Stimulated activated naive CD8-positive, alpha-beta T cell treated with anti-CD3 and anti-CD28 coated beads, Interleukin-15, amount 100 ng/mL, for 72 hours (primary cell): Measurements from ENCODE around the gene IRF2BP1.

Experiments used
- ATAC-seq: fragments of 150-1000 bp; cut with Tn5 transposase; 2 replicates; pipeline ENCODE4 v1.10.0; 2021; ENCODE audit warnings: mild to moderate bottlenecking, moderate library complexity
- DNase-seq, 2 donors: peaks; one replicate each; pipeline ENCODE4 v3.0.0; 2021 to 2022
- H3K27ac Mint-ChIP-seq, 2 donors: one replicate each; pipeline ENCODE4 v1.8.0; 2022; ENCODE audit warnings: mild to moderate bottlenecking in 2 of 2, mixed read lengths in 2 of 2, moderate library complexity in 2 of 2
- H3K27me3 Mint-ChIP-seq: one replicate; pipeline ENCODE4 v1.8.0; 2022; ENCODE audit warnings: mixed read lengths
- H3K4me1 Mint-ChIP-seq: one replicate; pipeline ENCODE4 v1.8.0; 2022; ENCODE audit warnings: mild to moderate bottlenecking, mixed read lengths
- H3K4me3 Mint-ChIP-seq, 2 donors: one replicate each; pipeline ENCODE4 v1.8.0; 2022; ENCODE audit warnings: mild to moderate bottlenecking in 2 of 2, mixed read lengths in 2 of 2, moderate library complexity in 1 of 2
- H3K9me3 Mint-ChIP-seq, 2 donors: one replicate each; pipeline ENCODE4 v1.8.0; 2022; ENCODE audit warnings: mixed read lengths in 2 of 2

Gene IRF2BP1

GRCh38 chr19:45895519-45895972, 9.6 kb upstream of the IRF2BP1 start:
- H3K27me3 Mint-ChIP-seq: no peaks in the 10 kb centered on the region
- no peak overlapping the region for H3K4me3 Mint-ChIP-seq
- ATAC-seq (no peak), DNase-seq (no peak)
- peak overlapping the region in 1 of 2 donors; percentile 29 for H3K27ac Mint-ChIP-seq
- no peaks in the 10 kb centered on the region for H3K9me3 Mint-ChIP-seq
- H3K4me1 Mint-ChIP-seq: peaks cover 14% of the 10 kb centered on the region

DNA sequence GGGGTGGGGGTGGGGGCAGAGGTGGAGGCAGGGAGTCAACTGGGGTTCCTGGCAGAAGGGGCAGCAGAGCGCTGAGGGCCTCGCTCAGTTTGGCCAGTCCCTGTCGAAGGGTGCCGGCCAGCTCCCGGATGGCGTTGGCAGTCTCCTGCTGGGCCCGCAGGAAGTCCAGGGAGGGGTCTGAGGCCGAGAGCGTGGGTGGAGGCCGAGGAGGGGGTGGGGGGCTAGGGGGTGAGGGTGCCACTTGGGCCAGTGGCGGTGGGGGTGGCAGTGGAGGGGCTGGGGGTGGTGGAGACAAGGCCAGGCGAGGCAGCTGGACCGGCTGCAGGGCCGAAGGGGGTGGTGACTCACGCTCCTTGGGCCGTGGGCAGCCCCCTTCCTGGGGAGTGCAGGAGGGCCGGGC, 4.9 kb upstream of the IRF2BP1 start:
- no peak for DNase-seq
- no peaks in the 10 kb centered on the region for H3K9me3 Mint-ChIP-seq
- peak overlapping the region in 1 of 2 donors; percentile 81 for H3K27ac Mint-ChIP-seq
- ATAC-seq: no peak
- H3K4me1 Mint-ChIP-seq: peaks cover 15% of the 10 kb centered on the region
- no peaks in the 10 kb centered on the region for H3K27me3 Mint-ChIP-seq
- no peak overlapping the region for H3K4me3 Mint-ChIP-seq

- DNase-seq: no peak
- H3K9me3 Mint-ChIP-seq: no peaks in the 10 kb centered on the region
- H3K4me1 Mint-ChIP-seq: peaks cover 21% of the 10 kb centered on the region
- ATAC-seq: no peak
- H3K4me3 Mint-ChIP-seq: no peak overlapping the region
- H3K27ac Mint-ChIP-seq: no peak overlapping the region
- no peaks in the 10 kb centered on the region for H3K27me3 Mint-ChIP-seq
These were observed 3.4 kb upstream of the IRF2BP1 start for GRCh38 chr19:45889210-45889885.

DNA sequence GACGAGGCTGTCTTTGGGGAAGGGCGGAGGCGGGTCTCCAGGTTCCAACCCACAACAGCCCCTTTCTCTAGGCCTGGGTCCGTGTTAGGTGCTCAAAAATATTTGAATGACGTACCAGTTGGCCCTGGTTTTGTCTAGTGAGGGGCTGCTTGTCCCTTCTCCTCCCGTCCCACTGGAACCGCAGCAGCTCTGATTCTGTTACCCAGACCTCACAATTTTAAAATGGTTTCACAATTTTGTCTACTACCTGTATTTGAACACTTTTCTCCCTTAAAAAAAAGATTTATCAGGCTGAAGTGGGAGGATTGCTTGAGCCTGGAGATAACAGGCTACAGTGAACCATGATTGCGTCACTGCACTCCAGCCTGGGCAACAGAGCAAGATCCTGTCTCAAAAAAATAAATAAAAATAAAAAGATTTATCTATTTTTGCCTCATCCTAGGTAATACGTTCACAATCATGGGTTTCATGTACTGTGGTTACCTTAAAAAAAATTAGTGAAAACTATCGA, 1.3 kb upstream of the IRF2BP1 start:
- Mint-ChIP-seq H3K4me3 (peak overlapping the region; percentile 91 to 92), H3K4me1 (peaks cover 28% of the 10 kb centered on the region), H3K27me3 (no peaks in the 10 kb centered on the region), H3K27ac (peak overlapping the region; percentile 90 to 99), H3K9me3 (no peaks in the 10 kb centered on the region)
- ATAC-seq (no peak), DNase-seq (no peak)

- Mint-ChIP-seq H3K27ac (peak overlapping the region; percentile 90 to 99), H3K4me1 (peaks cover 34% of the 10 kb centered on the region), H3K4me3 (peak overlapping the region; percentile 91 to 92), H3K9me3 (no peaks in the 10 kb centered on the region), H3K27me3 (no peaks in the 10 kb centered on the region)
- DNase-seq (peak; percentile 89 to 94), ATAC-seq (peak; percentile 86)
These were observed 672 bp upstream of the IRF2BP1 start for GRCh38 chr19:45886427-45887199.

GRCh38 chr19:45884682-45885555, 1.0 kb downstream of the IRF2BP1 start:
- Mint-ChIP-seq H3K4me3 (peak overlapping the region; percentile 55 to 92), H3K4me1 (peaks cover 42% of the 10 kb centered on the region), H3K27ac (no peak overlapping the region), H3K9me3 (no peaks in the 10 kb centered on the region), H3K27me3 (no peaks in the 10 kb centered on the region)
- DNase-seq (peak; percentile 52 to 53), ATAC-seq (peak; percentile 2)

DNA sequence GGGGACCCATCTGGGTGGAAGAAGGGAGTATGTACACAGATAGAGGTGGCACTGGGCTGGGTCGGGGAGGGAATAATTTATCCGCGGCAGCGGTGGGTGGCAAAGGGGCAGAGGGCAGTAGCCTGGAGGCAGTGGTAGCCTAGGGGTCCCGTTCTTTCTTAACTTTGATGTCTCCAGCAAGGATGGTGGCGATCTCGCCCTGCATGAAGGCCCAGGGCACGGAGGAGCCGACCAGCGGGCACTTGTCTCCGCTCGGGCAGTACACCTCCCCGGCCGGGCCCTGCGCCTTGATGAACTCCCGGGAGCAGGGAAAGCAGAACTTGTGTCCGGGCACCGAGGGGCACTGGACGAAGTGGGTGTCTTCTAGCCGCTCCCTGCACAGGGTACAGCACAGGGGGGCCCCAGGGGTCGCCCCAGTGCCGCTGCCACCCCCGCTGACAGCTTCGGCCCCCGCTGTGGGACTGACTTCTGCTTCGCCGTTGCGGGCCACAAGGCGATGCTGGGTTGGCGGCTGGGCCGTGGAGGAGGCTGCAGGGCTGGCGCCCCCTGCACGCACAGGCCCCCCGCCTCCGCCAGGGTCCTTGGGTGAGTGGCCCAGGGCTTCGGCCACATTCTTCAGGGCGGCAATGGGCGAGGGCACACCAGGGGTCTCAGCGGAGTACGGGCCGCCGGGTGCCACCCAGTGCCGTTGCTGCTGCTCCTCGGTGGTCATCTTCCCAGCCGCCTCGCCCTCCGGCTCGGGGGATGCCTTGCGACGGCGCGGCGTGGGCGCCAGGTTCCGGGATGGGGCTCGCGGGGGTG, 1.9 kb downstream of the IRF2BP1 start:
- Mint-ChIP-seq H3K9me3 (no peaks in the 10 kb centered on the region), H3K4me1 (peaks cover 42% of the 10 kb centered on the region), H3K27ac (no peak overlapping the region), H3K27me3 (no peaks in the 10 kb centered on the region), H3K4me3 (peak overlapping the region; percentile 46 to 69)
- ATAC-seq (no peak), DNase-seq (no peak)

DNA sequence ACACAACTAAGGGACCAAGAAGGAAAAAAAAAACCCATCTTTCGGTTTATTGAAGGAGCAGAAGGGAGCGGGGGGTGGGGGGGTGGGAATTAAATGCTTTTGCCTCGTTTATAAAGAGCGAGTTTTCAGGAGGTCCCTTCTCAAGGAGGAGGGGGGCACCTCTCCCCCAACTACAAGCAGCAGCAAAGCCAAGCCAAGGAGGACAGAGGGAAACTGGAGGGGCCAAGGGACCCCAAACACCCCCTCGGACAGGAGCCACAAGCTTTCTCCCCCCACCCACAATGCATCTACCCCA, 2.4 kb downstream of the IRF2BP1 start:
- peaks cover 44% of the 10 kb centered on the region for H3K4me1 Mint-ChIP-seq
- DNase-seq: no peak
- no peaks in the 10 kb centered on the region for H3K9me3 Mint-ChIP-seq
- H3K4me3 Mint-ChIP-seq: peak overlapping the region; percentile 69 to 82
- ATAC-seq: no peak
- H3K27me3 Mint-ChIP-seq: peaks cover 4% of the 10 kb centered on the region
- H3K27ac Mint-ChIP-seq: peak overlapping the region in 1 of 2 donors; percentile 87

DNA sequence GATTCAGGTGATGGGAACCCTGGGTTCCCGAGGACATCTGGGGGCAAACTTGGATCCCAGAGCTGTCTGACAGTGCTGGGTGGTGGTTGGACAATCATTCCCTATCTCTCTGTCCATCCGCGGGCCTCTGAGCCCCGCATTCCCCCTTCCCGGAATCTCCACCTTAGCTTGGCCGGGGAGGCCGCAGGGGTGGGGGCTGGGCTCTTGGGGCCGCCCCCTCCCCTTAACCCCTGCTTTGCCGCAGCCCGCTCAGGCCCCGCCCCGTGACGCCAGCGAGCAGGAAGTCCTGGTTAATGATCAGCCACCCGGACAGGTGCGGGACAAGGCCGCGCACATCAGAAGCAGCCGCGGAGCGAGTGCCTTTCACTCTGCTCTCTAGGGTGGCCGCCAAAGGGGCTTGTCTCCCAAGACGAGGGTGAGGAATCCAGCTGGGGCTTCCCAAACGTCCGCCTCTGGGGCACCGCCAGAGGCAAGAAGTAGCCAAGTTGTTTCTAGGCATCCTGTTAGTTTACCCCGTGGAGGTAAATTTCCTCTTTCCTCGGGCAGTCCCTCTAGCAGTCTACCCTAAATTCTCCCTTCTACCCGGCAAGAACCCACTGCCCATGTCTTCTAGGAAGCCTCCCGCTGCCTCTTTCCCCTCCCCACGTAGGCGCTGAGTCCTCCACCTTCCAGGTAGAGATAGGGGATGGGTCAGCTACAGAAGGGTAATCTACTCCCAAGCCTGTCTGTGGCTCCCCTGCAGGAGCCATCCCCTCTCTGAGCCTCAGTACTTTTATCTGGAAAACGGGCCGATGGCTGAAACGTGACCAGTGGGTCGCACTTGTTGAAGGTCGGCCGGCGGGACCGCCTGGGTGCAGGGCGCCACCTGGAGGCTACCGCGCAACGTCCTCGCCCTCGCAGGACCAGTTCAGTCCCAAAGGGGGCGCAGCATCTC, 3.0 kb downstream of the IRF2BP1 start:
- H3K27me3 Mint-ChIP-seq: peaks cover 10% of the 10 kb centered on the region
- H3K4me1 Mint-ChIP-seq: peaks cover 50% of the 10 kb centered on the region
- DNase-seq (peak; percentile 86 to 87), ATAC-seq (no peak)
- peak overlapping the region; percentile 69 to 82 for H3K4me3 Mint-ChIP-seq
- no peaks in the 10 kb centered on the region for H3K9me3 Mint-ChIP-seq
- peak overlapping the region in 1 of 2 donors; percentile 87 for H3K27ac Mint-ChIP-seq

DNA sequence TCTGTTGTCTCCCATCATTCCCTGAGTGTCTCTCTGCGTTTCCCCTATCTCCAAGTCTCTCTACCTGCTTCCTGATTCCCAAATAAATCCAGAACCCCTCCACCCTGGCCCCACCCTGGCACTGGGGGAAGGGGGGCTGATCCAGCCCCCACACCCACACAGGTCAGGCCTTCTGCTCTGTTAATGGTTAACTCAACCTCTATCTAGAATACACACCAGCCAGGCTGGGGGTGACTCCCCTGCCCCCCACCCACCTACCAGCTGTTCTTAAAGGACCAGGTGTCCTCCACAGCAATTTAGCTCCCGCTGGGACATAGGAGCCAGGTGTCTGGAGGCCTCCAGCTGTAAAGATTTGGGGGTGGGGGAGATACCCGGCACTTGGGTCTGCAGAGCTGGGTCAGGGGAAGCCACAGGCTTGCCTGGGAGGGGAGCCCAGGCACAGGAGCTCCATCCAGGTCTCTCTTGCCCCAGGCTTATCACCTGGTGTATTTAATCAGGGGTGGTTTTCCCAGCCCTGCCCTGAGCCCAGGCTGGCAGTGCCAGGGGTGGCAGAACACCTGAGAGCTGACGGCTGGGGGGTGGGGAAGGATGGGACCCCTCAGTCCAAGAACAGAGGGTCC, 3.9 kb downstream of the IRF2BP1 start:
- ATAC-seq (no peak), DNase-seq (no peak)
- Mint-ChIP-seq H3K27me3 (peaks cover 19% of the 10 kb centered on the region), H3K27ac (no peak overlapping the region), H3K4me3 (no peak overlapping the region), H3K9me3 (no peaks in the 10 kb centered on the region), H3K4me1 (peaks cover 49% of the 10 kb centered on the region)

- Mint-ChIP-seq H3K9me3 (no peaks in the 10 kb centered on the region), H3K4me1 (peaks cover 49% of the 10 kb centered on the region), H3K27me3 (peaks cover 21% of the 10 kb centered on the region), H3K4me3 (no peak overlapping the region), H3K27ac (no peak overlapping the region)
- ATAC-seq (no peak), DNase-seq (no peak)
These were observed 4.6 kb downstream of the IRF2BP1 start for GRCh38 chr19:45881082-45881908.

DNA sequence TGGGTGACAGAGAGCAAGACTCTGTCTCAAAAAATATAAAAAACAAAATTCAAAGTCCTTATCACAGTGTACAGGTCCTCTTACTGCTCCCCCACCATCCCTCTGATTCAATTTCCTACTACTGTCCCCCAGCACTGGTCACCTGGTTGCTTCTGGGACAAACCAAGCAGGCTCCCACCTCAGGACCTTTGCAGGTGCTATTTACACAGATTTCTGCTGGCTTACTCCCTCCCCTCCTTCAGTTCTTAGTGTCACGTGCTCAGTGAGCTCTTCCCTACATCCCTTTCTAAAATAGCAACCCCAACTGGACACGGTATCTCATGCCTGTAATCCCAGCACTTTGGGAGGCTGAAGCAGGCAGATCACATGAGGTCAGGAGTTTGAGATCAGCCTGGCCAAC, 6.0 kb downstream of the IRF2BP1 start:
- Mint-ChIP-seq H3K27ac (no peak overlapping the region), H3K4me1 (peaks cover 51% of the 10 kb centered on the region), H3K27me3 (peaks cover 35% of the 10 kb centered on the region), H3K9me3 (no peaks in the 10 kb centered on the region), H3K4me3 (no peak overlapping the region)
- DNase-seq: no peak
- no peak for ATAC-seq

- Mint-ChIP-seq H3K27me3 (peaks cover 44% of the 10 kb centered on the region), H3K4me1 (peaks cover 48% of the 10 kb centered on the region), H3K4me3 (no peak overlapping the region), H3K9me3 (no peaks in the 10 kb centered on the region), H3K27ac (no peak overlapping the region)
- no peak for DNase-seq
- ATAC-seq: no peak
These were observed 6.9 kb downstream of the IRF2BP1 start for GRCh38 chr19:45879055-45879454.
